ENCODE data around the gene FYB1.

DNA sequence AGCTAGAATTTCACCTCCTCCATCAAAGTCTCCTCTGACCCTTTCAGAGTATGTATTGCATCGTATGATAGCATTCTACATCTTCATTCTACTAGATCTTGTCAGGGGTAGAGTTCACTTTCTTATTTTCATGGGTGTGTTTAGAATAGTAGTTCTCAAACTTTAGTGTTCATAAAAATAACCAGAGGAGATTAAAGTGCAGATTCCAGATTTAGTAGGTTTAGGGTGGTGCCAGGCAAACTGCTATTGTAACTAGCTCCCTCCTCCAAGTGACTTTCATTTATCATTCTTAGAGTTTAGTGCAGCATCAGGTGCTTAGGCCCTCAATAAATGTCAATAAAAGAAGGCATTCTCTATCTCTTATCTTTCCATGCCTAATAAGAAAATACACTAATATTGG lies 7.2 kb upstream of the FYB1 start:
- TF ChIP-seq, protein P1, sequence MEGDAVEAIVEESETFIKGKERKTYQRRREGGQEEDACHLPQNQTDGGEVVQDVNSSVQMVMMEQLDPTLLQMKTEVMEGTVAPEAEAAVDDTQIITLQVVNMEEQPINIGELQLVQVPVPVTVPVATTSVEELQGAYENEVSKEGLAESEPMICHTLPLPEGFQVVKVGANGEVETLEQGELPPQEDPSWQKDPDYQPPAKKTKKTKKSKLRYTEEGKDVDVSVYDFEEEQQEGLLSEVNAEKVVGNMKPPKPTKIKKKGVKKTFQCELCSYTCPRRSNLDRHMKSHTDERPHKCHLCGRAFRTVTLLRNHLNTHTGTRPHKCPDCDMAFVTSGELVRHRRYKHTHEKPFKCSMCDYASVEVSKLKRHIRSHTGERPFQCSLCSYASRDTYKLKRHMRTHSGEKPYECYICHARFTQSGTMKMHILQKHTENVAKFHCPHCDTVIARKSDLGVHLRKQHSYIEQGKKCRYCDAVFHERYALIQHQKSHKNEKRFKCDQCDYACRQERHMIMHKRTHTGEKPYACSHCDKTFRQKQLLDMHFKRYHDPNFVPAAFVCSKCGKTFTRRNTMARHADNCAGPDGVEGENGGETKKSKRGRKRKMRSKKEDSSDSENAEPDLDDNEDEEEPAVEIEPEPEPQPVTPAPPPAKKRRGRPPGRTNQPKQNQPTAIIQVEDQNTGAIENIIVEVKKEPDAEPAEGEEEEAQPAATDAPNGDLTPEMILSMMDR (IDR thresholded peaks at IDR 0.05; ENCODE audit: poor library complexity) = no peak
- no peak for TF ChIP-seq EZH2 (IDR thresholded peaks at IDR 0.05; ENCODE audit: borderline replicate concordance)
